ENCODE measurements around the gene NLN. TPM values are rescaled to one million over a fixed set of nuclear protein-coding genes. Genes with fewer than 3 reads are reported as not detected.

The NLN gene
- total RNA-seq, 2 donors from 2014 or later: 17.6 to 20.4 TPM

Other genes starting within 250 kb of the NLN start
- 10 to 100 TPM in 1 of 2 donors, 1 to 10 TPM in 1; 5.5 to 14.4 TPM for gene ADAMTS6, start 240.3 kb upstream of the NLN start, total RNA-seq
- gene CENPK, start 159.0 kb upstream of the NLN start, total RNA-seq: 1 to 10 TPM; 1.6 to 2.6 TPM
- 10 to 100 TPM; 24.9 to 29.9 TPM for gene PPWD1, start 158.9 kb upstream of the NLN start, total RNA-seq
- gene TRIM23, start 97.9 kb upstream of the NLN start, total RNA-seq: 10 to 100 TPM; 13.8 to 15.1 TPM
- gene SHLD3, start 97.2 kb upstream of the NLN start, total RNA-seq: 1 to 10 TPM; 2.8 to 3.3 TPM
- gene TRAPPC13, start 97.2 kb upstream of the NLN start, total RNA-seq: 10 to 100 TPM; 23.6 to 24.0 TPM
- 10 to 100 TPM; 22.0 to 35.4 TPM for gene SGTB, start 96 bp upstream of the NLN start, total RNA-seq
- gene ERBIN, start 204.4 kb downstream of the NLN start, total RNA-seq: 10 to 100 TPM; 60.3 to 69.5 TPM

Data from posterior vena cava (tissue), 2 donors.